PFSK-1 (cell line): ENCODE results near the gene BCL11A.

Experiments
- POLR2AphosphoS5 ChIP-seq: IDR thresholded peaks from 2 replicates; pipeline ENCODE4 v1.6.1; 2012; ENCODE audit warnings: low read depth, mild to moderate bottlenecking, control low read depth, low read length, moderate library complexity
- REST ChIP-seq, 2 experiments: IDR thresholded peaks; 2 replicates each; pipeline versions ENCODE4 v1.6.1 to v1.8.0; 2011 to 2012; ENCODE audit warnings: low read depth in 2 of 2, low read length in 2 of 2, control low read depth in 1 of 2, inconsistent platforms in 1 of 2, mild to moderate bottlenecking in 1 of 2, moderate library complexity in 1 of 2; ENCODE audit not compliant: insufficient read depth in 1 of 2

- no peak for TF ChIP-seq POLR2AphosphoS5
- no peak for TF ChIP-seq REST (IDR thresholded peaks at IDR 0.05; ENCODE audit: insufficient read depth in 1 of 2, low read depth in 2 of 2, low read length in 2 of 2)
These were observed 16.7 kb downstream of the BCL11A start for GRCh38 chr2:60536746-60537145.
